Measurements from ENCODE around the gene CALML6.
A peak's percentile ranks its signal among the peaks of the same experiment; 100 is the strongest.
"Not testable (repeated sequence)": the region's sequence is repeated elsewhere in the genome, so short reads cannot be mapped to it uniquely, and the experiment has no call there.

The CALML6 gene

GRCh38 chr1:1914971-1915692 lies at the start of gene CALML6:
Gene CALML6 (plus strand): TSS chr1:1915260. CDS start chr1:1915281, 21 bp downstream.
- no peak for DNase-seq

- no peak for DNase-seq
Measured at GRCh38 chr1:1867164-1867563, 47.9 kb upstream of the CALML6 start.

DNA sequence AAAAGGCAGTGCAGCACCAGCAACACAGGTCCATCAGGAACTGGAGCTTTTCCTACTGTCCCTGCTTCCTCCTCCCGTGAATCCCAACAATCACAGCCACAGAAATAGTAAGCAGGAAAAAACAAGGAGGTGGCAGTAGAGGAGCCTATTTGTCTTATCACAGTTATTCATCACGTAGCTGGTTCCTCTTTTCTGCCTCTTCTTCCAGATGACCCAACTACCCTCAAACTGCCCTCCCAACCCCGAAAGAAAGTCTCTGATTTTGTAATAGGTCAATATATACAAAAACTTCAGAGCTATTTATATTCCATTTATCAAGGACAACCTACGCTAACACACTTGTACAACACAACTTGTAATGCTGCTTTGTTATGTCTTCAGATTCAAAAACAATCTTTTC lies 45.6 kb upstream of the CALML6 start:
- DNase-seq = no peak

DNA sequence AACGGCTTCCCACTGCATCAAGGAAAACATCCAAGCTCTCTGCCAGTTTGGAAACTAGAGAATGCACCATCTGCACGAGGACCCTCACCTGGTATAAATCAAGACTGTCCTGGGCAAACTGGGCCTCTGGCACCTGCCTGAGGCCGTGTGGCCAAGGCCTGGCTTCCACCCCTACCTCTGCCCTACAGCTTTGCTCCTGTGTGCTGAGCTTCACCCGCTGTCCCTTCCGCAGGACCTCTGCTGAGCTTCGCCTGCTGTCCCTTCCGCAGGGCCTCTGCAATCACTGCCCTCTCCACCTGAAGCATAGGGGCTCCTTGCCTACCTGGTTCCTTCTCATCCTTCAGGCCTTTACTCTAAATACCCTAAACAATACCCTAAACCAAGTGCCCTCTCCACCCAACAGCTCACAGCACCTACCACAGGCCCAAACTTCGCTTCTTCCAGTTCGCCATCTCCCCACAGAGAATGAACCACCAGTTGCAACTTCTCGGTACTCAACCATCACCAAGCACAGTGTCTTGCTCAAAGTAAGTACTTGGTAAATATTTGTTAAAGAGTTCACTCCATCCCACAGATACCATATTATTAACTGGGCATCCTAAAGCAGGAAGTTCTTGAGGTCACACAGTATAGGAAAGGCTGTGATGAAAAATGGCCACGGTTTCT lies 42.6 kb upstream of the CALML6 start:
- no peak for DNase-seq

DNA sequence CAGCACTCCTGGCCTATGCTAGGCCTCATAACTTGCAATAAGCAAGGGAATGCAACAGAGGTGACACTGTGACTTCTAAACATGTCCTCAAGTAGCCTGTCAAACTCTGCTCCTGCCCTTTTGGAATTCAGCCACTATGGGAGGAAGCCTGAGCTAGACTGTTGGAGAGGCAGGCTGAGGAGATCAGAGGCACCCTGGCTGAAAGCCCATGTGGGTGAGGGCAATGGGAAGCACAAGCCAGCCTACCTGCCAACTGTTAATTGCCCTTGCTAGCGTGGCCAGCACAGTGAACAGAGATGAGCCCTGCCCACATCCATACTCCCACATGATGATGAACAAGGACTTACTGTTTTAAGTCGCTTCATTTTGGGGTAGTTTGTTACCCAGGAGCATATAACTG lies 41.9 kb upstream of the CALML6 start:
- no peak for DNase-seq

- no peak for DNase-seq
Measured at GRCh38 chr1:1874901-1875300, 40.2 kb upstream of the CALML6 start.

GRCh38 chr1:1875932-1876331 lies 39.1 kb upstream of the CALML6 start:
- no peak for DNase-seq

DNA sequence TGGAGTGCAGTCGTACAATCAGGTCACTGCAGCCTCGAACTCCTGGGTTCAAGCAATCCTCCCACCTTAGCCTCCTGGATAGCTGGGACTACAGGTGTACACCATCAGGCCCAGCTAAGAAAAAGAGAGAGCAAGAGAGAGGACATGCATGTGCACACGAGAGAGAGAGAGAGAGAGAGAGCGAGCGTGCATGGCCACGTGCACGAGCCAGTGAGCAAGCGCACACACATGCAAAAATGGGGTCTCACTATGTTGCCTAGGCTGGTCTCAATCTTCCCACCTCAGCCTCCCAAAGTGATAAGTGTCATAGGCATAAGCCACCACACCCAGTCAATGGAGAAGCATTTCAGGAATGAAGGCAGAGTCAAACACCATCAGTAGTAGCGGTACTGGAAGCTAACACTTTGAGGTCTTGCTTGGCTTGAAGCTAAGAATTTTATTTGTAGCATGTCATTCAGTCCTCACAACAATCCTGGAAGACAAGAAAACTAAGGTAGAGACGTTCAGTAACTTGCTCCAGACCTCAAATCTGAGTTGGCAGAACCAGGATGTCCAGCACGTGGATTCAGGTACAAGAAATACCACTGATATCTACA lies 38.6 kb upstream of the CALML6 start:
- no peak for DNase-seq

- DNase-seq = no peak
Measured at GRCh38 chr1:1877865-1878436, 37.1 kb upstream of the CALML6 start.

GRCh38 chr1:1879942-1880341 lies 35.1 kb upstream of the CALML6 start:
- no peak for DNase-seq

- no peak for DNase-seq
Measured at GRCh38 chr1:1880617-1881312, 34.3 kb upstream of the CALML6 start.

- DNase-seq = no peak
Measured at GRCh38 chr1:1881727-1882126, 33.3 kb upstream of the CALML6 start.

DNA sequence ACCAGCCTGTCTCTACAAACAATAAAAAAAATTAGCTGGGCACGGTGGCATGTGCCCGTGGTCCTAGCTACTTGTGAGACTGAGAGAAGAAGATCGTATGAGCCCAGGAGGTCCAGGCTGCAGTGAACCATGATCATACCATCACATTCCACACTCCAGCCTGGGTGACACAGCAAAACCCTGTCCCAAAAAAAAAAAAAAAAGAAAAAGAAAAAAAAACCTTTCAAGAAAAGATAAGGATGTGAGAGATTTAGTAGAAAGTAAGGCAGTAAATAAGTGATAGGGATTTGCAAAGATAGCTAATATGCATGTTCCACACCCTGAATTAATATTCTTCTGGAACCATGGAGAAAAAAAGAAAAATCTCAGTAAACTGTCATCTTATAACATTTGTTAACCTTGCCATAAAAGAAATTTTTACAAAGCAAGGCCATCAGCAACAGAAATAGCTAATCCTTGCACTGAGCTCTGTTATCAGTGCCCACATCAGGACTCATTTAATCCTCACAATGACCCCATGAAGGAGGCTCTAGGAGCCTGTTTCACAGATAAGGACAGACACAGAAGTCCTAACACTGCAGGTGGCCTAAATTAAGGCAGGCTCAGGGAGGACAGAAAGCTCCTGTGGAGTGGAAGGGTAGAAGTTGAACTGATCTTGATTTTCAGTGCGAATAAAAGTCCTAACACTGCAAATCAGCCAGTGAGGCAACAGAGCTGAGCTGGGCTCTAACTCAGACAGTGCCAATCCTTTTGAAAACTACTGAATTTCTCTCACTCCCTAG lies 31.8 kb upstream of the CALML6 start:
- DNase-seq = no peak

DNA sequence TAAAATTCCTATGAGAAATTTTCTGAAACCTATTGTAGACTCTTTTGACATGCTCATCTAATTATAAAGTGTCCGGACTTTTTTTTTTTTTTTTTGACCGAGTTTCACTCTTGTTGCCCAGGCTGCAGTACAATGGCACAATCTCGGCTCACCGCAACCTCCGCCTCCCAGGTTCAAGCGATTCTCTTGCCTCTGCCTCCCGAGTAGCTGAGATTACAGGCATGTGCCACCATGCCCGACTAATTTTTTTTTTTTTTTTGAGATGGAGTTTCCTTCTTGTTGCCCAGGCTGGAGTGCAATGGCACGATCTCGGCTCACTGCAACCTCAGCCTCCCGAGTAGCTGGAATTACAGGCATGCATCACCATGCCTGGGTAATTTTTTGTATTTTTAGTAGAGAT lies 31.2 kb upstream of the CALML6 start:
- not testable (repeated sequence) for DNase-seq

- no peak for DNase-seq
Measured at GRCh38 chr1:1889090-1889750, 25.8 kb upstream of the CALML6 start.

- DNase-seq = no peak
Measured at GRCh38 chr1:1889847-1890505, 25.1 kb upstream of the CALML6 start.

- peak; percentile 85 to 91 for DNase-seq
Measured at GRCh38 chr1:1890506-1891348, 24.3 kb upstream of the CALML6 start, which contains the start of gene GNB1. Gene GNB1 (minus strand): TSS chr1:1891087. CDS start chr1:1825453, 65,634 bp downstream.

GRCh38 chr1:1891349-1892078 lies 23.5 kb upstream of the CALML6 start:
- DNase-seq = peak; percentile 67 to 79

- DNase-seq = no peak
Measured at GRCh38 chr1:1892079-1892762, 22.8 kb upstream of the CALML6 start.
